Stimulated activated CD8-positive, alpha-beta memory T cell treated with anti-CD3 and anti-CD28 coated beads, Interleukin-15, amount 100 ng/mL, for 4 hours (primary cell): ENCODE measurements around the gene S100PBP.

Source experiments
- DNase-seq, 2 donors: peaks; one replicate each; pipeline ENCODE4 v3.0.0-alpha.2; 2020; ENCODE audit warnings: low read depth in 2 of 2

The S100PBP gene

GRCh38 chr1:32887623-32888022 is 70.2 kb downstream of the S100PBP start:
- no peak for DNase-seq

- no peak for DNase-seq
Observed at GRCh38 chr1:32888134-32888533, 70.7 kb downstream of the S100PBP start.

- no peak for DNase-seq
Observed at GRCh38 chr1:32888677-32889420, 71.4 kb downstream of the S100PBP start.

DNA sequence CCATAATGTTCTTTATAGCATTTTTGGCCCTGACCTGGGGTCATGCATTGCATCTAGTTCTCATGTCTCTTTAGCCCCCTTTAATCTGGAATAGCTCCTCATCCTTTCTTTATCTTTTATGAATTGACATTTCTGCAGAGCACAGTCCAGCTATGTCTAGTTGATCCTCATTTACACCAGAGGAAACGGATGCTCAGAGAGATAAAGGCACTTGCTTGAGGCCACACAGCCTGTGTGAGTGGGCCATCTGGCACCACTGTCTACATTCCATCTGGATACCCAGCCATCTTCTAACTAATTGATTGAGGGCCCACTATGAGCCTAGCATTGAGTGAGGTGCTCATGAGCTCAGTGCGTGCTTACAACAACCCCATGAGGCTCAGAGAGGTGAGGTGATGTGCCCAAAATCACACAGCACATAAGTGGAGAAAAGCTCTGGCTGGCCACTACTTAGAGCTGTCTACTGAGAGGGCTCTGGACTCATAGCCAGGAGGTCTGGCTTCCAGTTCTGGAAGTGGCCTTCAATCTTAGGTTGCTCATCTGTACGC is 72.4 kb downstream of the S100PBP start:
- no peak for DNase-seq

DNA sequence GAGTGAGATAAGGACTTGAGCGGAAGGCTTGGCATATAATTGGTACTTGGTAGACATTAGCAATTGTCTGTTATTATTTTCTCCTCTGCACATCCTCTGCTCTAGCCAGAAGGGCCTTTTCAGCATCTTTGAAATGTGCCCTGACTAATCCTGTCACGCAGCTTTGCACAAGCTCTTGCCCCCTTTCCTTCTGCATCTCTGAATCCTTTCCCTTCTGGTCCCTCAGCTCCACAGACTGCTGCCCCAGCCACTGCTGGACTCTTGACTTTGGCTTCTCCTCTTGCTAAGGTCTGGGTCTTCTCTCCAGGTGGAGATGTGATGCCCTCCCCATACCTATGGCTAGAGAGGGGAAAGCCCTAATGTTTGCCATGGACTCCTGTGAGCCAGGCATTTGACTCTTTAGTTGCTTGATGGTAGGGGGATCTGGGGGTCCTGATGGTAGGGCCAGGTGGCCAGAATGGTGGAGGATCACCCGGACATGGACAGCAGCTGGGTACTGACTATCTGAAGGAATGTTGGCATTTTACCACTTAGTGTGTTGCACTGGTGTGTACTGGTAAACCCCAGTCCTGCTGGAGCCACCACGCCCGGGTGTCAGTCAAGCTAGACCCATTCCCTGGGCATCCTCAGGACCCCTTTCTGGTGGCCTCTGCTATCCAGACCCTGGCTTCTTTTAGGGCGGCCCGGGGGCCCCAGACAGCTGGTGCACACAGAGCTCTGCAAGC is 73.2 kb downstream of the S100PBP start:
- DNase-seq, result no peak

DNA sequence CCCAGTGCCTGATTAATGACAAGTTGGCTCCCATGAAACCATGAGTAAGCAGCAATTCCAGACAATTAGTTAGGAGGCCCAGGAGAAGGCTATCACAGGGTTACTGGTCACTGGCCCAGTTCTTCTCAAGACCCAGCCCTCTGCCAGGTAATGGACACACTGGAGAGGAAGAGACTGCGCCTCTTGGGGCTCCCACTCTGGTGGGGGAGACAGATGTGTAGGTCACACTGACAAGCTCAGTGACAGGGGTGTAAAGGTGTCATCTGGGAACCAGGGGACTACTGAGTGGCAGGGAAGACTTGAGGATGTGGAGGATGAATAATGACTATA is 73.8 kb downstream of the S100PBP start:
- DNase-seq, result no peak

- no peak for DNase-seq
Observed at GRCh38 chr1:32891630-32892029, 74.2 kb downstream of the S100PBP start.

- no peak for DNase-seq
Observed at GRCh38 chr1:32892368-32893197, 75.1 kb downstream of the S100PBP start.

GRCh38 chr1:32893198-32894018 is 76.0 kb downstream of the S100PBP start:
- no peak for DNase-seq

DNA sequence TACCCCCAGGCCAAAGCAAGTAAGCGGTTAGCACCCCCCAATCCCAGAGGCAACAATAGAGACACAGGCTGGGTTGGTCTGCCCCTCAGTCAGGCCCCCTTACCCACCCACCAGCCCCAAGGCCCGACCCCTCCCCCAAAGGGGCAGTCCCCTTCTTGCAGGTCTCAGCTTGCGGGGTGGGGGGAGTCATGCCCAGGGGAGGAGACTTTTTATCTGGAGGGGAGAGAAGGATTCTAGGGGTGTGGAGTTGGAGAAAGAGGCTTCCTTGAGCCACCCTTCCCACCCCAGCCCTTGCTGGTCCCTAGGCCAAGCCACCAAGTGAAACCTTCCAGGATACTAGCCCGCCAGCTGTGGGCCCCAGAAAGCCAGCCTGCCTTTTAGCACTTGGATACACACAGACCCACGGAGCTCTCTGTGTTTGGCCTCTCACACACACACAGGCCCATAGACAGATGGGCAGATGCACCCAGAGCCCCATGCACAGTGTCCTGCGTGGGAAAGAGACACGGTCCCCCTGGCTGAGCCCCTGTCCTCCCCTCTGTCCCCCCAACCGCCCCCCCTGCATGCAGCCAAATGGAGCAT is 76.7 kb downstream of the S100PBP start:
- no peak for DNase-seq

DNA sequence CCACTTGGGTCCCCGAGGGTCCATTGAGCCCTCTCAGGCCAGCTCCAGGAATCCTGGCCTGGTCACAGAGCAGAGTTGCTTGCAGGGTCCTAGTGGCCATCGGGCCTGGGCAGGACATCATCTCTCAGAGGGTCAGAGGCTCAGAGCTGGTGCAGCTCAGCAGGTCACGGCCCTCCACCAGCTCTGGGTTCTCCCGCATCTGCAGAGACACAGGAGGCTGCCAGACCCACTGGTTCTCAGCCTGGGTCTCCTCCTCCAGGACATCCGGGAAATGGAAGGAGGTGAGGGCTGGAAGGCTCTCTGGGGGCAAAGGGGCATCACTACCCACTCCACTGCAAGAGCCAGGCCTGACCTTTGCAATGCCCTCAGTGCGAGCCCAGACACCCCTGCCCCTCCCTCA is 77.2 kb downstream of the S100PBP start:
- no peak for DNase-seq

- DNase-seq, result no peak
Observed at GRCh38 chr1:32895325-32896215, 78.1 kb downstream of the S100PBP start.

DNA sequence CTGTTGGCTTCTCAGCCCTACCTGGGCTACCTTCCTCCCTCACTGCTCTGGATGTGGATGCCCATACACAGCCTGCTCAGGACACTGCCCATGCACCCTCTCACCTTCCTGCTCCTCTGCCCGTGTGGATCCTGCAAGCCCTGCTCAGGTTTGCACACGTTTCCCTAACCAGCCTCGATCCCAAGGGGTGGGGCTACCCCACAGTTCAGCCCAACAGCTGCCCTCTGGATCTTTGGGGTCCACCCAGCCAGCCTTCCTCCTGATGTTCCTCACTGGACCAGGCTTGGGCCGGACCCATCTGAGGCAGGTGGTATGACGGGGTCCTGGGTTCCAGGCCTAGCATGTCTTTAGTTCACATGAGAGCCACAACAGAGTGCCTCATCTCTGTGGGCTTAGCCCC is 79.0 kb downstream of the S100PBP start:
- no peak for DNase-seq

- DNase-seq, result no peak
Observed at GRCh38 chr1:32897082-32898049, 79.9 kb downstream of the S100PBP start.

DNA sequence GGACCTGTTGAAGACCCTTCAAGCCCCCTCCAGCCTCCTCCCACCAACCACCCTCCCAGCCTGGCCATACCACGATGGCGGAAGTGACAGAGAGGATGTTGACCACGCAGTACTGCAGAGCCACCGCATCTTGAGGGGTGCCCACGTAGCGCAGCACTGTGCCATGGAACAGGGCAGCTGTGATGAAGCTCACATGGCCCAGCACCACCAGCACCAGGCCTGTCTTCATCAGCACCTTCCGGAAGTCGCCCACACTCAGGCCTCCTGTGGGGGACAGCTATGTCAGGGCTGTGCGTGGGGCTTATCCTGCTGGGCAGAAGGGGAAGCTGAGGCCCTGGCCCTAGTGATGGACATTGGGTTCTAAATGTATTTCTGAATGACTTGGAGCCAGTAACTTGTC is 80.6 kb downstream of the S100PBP start:
- DNase-seq, result no peak

DNA sequence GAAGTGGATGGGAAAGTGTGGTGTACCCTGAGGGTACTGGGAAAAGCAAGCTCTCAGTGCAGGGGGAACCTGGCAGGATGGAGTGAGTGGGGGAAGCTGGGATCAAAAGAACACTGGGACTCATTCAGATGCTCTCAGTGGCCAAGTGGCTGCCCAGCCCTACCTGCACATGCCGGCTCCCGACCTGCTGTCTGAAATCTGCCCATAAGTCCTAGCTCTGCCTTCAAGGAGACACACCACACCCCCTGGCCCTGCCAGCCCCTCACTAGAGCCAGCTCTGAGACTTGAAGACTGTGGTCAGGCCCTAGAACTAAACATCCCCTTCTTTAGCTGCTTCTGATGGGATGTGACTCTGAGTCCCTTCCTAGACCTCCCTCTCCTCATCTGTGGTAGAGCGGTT is 81.5 kb downstream of the S100PBP start:
- DNase-seq, result no peak

- DNase-seq, result no peak
Observed at GRCh38 chr1:32899586-32900296, 82.3 kb downstream of the S100PBP start.

DNA sequence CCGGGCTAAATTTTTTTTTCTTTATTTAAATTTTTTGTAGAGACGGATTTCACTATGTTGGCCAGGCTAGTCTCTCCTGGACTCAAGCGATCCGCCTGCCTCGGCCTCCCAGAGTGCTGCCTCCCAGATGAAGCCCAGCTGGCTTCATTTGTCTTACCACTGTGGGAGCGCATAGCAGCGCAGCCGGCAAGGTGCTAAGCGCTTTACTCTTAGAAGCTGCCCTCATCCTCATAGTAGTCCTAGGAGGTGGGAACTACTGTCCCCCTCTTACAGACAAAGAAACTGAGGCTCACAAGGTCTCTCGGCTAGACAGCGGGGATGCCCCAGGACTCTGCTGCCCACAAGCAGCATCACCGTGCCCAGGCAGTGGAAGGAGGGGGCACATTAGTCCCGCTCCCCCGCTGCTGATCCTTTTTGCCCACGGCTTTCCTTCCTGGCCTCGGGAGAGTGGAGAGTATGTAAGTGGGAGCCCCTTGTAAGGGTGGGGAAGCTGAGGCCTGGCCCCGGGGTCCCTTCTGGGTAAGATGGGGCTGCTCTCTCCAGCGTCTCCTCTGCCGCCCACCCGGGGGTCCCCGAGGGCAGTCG is 83.0 kb downstream of the S100PBP start:
- no peak for DNase-seq
